SK-N-SH (cell line): ENCODE measurements around the gene PLD1. TPM values are rescaled to one million over a fixed set of nuclear protein-coding genes. Genes with fewer than 3 reads are reported as not detected.

Experiments used
- CTCF ChIA-PET: fragments of 300-600, 350-600 bp; formaldehyde crosslinking; extraction: SDS; loops from one replicate; lab custom pipeline; 2021; lab: Yijun Ruan, JAX
- POLR2A ChIA-PET: fragments of 350-600 bp; sonication (Branson Sonifier 250); formaldehyde crosslinking; extraction: SDS; loops from one replicate; lab custom pipeline; 2020; ENCODE audit warnings: antibody characterized with exemption, inconsistent platforms; lab: Yijun Ruan, JAX
- DNase-seq: peaks from one replicate; pipeline ENCODE4 v3.0.0; 2012
- H2AFZ ChIP-seq: fragments of 200-600 bp; sonication (generic); 2 replicates; pipeline ENCODE4 v1.8.1; 2016; ENCODE audit warnings: antibody characterized with exemption, mild to moderate bottlenecking, low read depth
- H3F3A ChIP-seq: fragments of 200-600 bp; sonication (generic); replicated peaks from 2 replicates; pipeline ENCODE3; 2016; ENCODE audit warnings: antibody characterized with exemption, mild to moderate bottlenecking; ENCODE audit not compliant: insufficient read depth
- H3K27ac ChIP-seq, 2 experiments: fragments of 200-500 bp in 1 of 2; fragments of 200-600 bp in 1 of 2; sonication (Bioruptor generic) in 1 of 2; sonication (generic), shearing (Covaris generic) in 1 of 2; 2 replicates each; pipeline versions ENCODE4 v1.5.1 to v1.6.1; 2014 to 2016; ENCODE audit warnings: low read depth in 2 of 2, inconsistent platforms in 1 of 2, low read length in 1 of 2, mild to moderate bottlenecking in 1 of 2, mixed read lengths in 1 of 2
- H3K27me3 ChIP-seq: fragments of 200-600 bp; sonication (generic), shearing (Covaris generic); 2 replicates; pipeline ENCODE4 v1.6.1; 2016; ENCODE audit warnings: mixed run types; ENCODE audit not compliant: insufficient read depth
- H3K36me3 ChIP-seq, 2 experiments: fragments of 200-500 bp in 1 of 2; fragments of 200-600 bp in 1 of 2; sonication (Bioruptor generic) in 1 of 2; sonication (generic) in 1 of 2; replicated peaks in 1 of 2; 2 replicates each; pipeline versions ENCODE3 to v1.5.1; 2014 to 2016; ENCODE audit warnings: low read length in 1 of 2, mild to moderate bottlenecking in 1 of 2; ENCODE audit not compliant: insufficient read depth in 2 of 2, control insufficient read depth in 1 of 2
- H3K4me1 ChIP-seq, 2 experiments: fragments of 200-500 bp in 1 of 2; fragments of 200-600 bp in 1 of 2; sonication (Bioruptor generic) in 1 of 2; sonication (generic), shearing (Covaris generic) in 1 of 2; 2 replicates each; pipeline versions ENCODE4 v1.5.1 to v1.6.1; 2014 to 2016; ENCODE audit warnings: low read depth in 1 of 2, low read length in 1 of 2, mixed run types in 1 of 2; ENCODE audit not compliant: insufficient read depth in 2 of 2, control insufficient read depth in 1 of 2
- H3K4me2 ChIP-seq: fragments of 200-600 bp; sonication (generic), shearing (Covaris generic); 2 replicates; pipeline ENCODE4 v1.6.1; 2017; ENCODE audit warnings: mixed run types
- H3K4me3 ChIP-seq, 2 experiments: fragments of 200-500 bp in 1 of 2; fragments of 200-600 bp in 1 of 2; sonication (Bioruptor generic) in 1 of 2; sonication (generic), shearing (Covaris generic) in 1 of 2; 2 replicates each; pipeline versions ENCODE4 v1.5.1 to v1.8.1; 2014 to 2016; ENCODE audit warnings: low read depth in 2 of 2, inconsistent platforms in 1 of 2, low read length in 1 of 2, mild to moderate bottlenecking in 1 of 2, mixed read lengths in 1 of 2, moderate library complexity in 1 of 2
- H3K79me2 ChIP-seq: fragments of 200-600 bp; sonication (generic); 2 replicates; pipeline ENCODE4 v1.8.1; 2017; ENCODE audit warnings: mild to moderate bottlenecking; ENCODE audit not compliant: insufficient read depth
- H3K9ac ChIP-seq: fragments of 200-600 bp; sonication (generic); 2 replicates; pipeline ENCODE4 v1.6.1; 2017; ENCODE audit warnings: mixed run types
- H3K9me2 ChIP-seq: fragments of 200-600 bp; sonication (generic); 2 replicates; pipeline ENCODE4 v1.6.1; 2017; ENCODE audit warnings: mixed run types
- H3K9me3 ChIP-seq: fragments of 200-600 bp; sonication (generic); 2 replicates; pipeline ENCODE4 v1.6.1; 2017; ENCODE audit warnings: mixed run types, mild to moderate bottlenecking, moderate library complexity
- H4K20me1 ChIP-seq: fragments of 200-600 bp; sonication (generic); 2 replicates; pipeline ENCODE4 v1.6.1; 2017; ENCODE audit warnings: mild to moderate bottlenecking, mixed run types; ENCODE audit not compliant: insufficient read depth
- CHD2 ChIP-seq: fragments of 150-350 bp; IDR thresholded peaks from 2 replicates; pipeline ENCODE4 v1.6.1; 2018; ENCODE audit warnings: low read length; ENCODE audit not compliant: partially characterized antibody
- EZH2phosphoT487 ChIP-seq: fragments of 200-600 bp; sonication (generic); IDR thresholded peaks from 2 replicates; pipeline ENCODE4 v1.6.1; 2017; ENCODE audit warnings: low read depth, mixed run types, mild to moderate bottlenecking, antibody characterized with exemption, moderate library complexity, borderline replicate concordance
- FOSL2 ChIP-seq: IDR thresholded peaks from 2 replicates; pipeline ENCODE4 v1.4.0; 2012; ENCODE audit warnings: low read depth, mild to moderate bottlenecking, moderate library complexity, borderline replicate concordance
- FOXM1 ChIP-seq: IDR thresholded peaks from 2 replicates; pipeline ENCODE4 v1.4.0; 2012; ENCODE audit warnings: low read depth, mild to moderate bottlenecking
- JUND ChIP-seq: IDR thresholded peaks from 2 replicates; pipeline ENCODE4 v1.4.0; 2012
- MXI1 ChIP-seq: IDR thresholded peaks from 2 replicates; pipeline ENCODE4 v1.6.1; 2012; ENCODE audit warnings: mild to moderate bottlenecking, low read depth, low read length, improper control_type of control experiment
- PBX3 ChIP-seq: IDR thresholded peaks from 2 replicates; pipeline ENCODE4; 2012
- RAD21 ChIP-seq: IDR thresholded peaks from 2 replicates; pipeline ENCODE4 v1.6.1; 2012; ENCODE audit warnings: mild to moderate bottlenecking, low read length
- RCOR1 ChIP-seq: fragments of 150-350 bp; IDR thresholded peaks from 2 replicates; pipeline ENCODE4 v1.6.1; 2017; ENCODE audit warnings: antibody characterized with exemption, low read length
- SMC3 ChIP-seq: IDR thresholded peaks from 2 replicates; pipeline ENCODE4 v1.6.1; 2012; ENCODE audit warnings: low read depth, low read length, improper control_type of control experiment
- TAF1 ChIP-seq: IDR thresholded peaks from 2 replicates; pipeline ENCODE4 v1.6.1; 2012; ENCODE audit warnings: low read depth, mild to moderate bottlenecking, low read length, moderate library complexity, borderline replicate concordance
- TCF12 ChIP-seq: IDR thresholded peaks from 2 replicates; pipeline ENCODE4 v1.4.0; 2012
- USF2 ChIP-seq: fragments of 150-350 bp; IDR thresholded peaks from 2 replicates; pipeline ENCODE4 v1.6.1; 2017; ENCODE audit warnings: antibody characterized with exemption, low read length, low read depth, borderline replicate concordance
- YY1 ChIP-seq: IDR thresholded peaks from 2 replicates; pipeline ENCODE4 v1.4.0; 2012; ENCODE audit warnings: low read depth, mild to moderate bottlenecking
- WGBS: methylation state at CpG from one replicate; pipeline ENCODE4 v1.1.6; 2017; ENCODE audit warnings: low lambda C conversion rate; 5-methylcytosine and 5-hydroxymethylcytosine counted together
- polyA plus RNA-seq, 3 experiments: library from polyadenylated mRNA; depleted of rRNA; stranded (reverse); fragments of >200 nt; gene quantifications; 2 replicates each; pipeline ENCODE4 v1.2.3, GENCODE V29; 2012
- TF ChIP-seq, protein P1 (sequence below): IDR thresholded peaks from 2 replicates; pipeline ENCODE4 v1.4.0; 2012; ENCODE audit warnings: low read depth, borderline replicate concordance

PLD1 gene
- polyA plus RNA-seq, 1 of the 3 experiments (the other 2 are of a cell fraction), result 6.2 TPM

DNA sequence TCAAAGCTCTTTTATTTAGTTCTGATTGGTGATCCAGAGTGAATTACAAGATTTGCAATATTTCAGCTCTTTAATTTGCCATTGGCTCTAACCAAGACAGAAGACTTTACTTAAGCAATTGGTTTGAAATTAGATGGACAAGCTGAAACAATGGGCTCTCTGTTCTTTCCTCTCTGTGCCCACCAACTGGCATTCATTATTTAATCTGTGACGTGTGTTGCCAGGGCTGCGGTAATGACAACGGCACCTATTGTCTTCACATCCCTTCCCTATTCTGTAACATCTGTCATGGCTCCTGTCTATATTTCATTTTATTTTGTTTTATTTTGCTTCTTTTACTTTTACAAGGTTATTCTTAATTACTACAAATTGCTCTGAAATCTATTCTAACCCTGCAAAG, 33.9 kb downstream of the PLD1 start:
- H4K20me1 ChIP-seq, result no peaks in the 10 kb centered on the region
- TF ChIP-seq TAF1 (no peak), USF2 (no peak), PBX3 (no peak), SMC3 (no peak), CHD2 (no peak), JUND (no peak), MXI1 (no peak), RCOR1 (no peak), EZH2phosphoT487 (no peak), YY1 (no peak)
- TF ChIP-seq, protein P1, sequence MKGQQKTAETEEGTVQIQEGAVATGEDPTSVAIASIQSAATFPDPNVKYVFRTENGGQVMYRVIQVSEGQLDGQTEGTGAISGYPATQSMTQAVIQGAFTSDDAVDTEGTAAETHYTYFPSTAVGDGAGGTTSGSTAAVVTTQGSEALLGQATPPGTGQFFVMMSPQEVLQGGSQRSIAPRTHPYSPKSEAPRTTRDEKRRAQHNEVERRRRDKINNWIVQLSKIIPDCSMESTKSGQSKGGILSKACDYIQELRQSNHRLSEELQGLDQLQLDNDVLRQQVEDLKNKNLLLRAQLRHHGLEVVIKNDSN, result no peak
- H3K27me3 ChIP-seq, result no peaks in the 10 kb centered on the region
- no peak overlapping the region for H2AFZ ChIP-seq
- peaks cover 7% of the 10 kb centered on the region for H3F3A ChIP-seq
- no peak overlapping the region for H3K4me3 ChIP-seq
- DNase-seq, result no peak
- POLR2A ChIA-PET, result no interaction called here
- no peak overlapping the region for H3K27ac ChIP-seq
- 89% methylated on average over 3 of the region's 3 CpGs for WGBS
- H3K4me2 ChIP-seq, result no peak overlapping the region
- CTCF ChIA-PET, result interaction anchor here (0.8 to 1.9 kb wide), 8 partner anchors 129 to 727 kb away, joined by 3 to 4 read pairs (median 3); no protein-coding TSS in a partner anchor
- H3K9ac ChIP-seq, result no peak overlapping the region
- no peaks in the 10 kb centered on the region for H3K9me2 ChIP-seq
- peaks cover 0 to 5% of the 10 kb centered on the region in 2 experiments; a peak in 2 of 4 replicates for H3K4me1 ChIP-seq
- no peaks in the 10 kb centered on the region for H3K36me3 ChIP-seq
- H3K9me3 ChIP-seq, result no peaks in the 10 kb centered on the region
- no peaks in the 10 kb centered on the region for H3K79me2 ChIP-seq

DNA sequence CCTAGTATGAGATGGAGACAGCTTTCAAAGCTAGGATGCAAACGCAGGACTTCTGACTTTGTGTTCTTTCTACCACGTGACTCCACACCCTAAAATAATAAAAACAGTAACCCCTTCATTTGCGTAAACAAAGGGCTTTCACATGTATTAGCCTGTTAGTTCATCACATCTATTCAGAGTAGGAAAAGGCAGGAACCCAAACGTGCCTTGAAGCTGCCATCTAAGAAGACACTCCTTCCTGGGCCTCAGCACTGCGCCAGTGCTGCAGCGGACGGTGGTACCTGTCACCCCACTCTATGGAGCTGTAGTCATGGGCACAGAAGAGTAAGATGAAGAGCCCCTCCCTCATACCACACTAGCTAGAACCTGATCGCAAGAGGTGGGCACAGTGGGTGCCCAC, 34.3 kb downstream of the PLD1 start:
- Histone ChIP-seq H3K27ac (no peak overlapping the region), H4K20me1 (no peaks in the 10 kb centered on the region)
- 94% methylated on average over 5 of the region's 8 CpGs for WGBS

More for the DNA sequence above, 34.3 kb downstream of the PLD1 start:
- no peak overlapping the region for H3K9ac ChIP-seq
- DNase-seq, result no peak
- no peak for TF ChIP-seq FOXM1
- TF ChIP-seq SMC3, result no peak
- TF ChIP-seq FOSL2, result no peak
- TF ChIP-seq TAF1, result no peak
- no peak for TF ChIP-seq RAD21
- TF ChIP-seq TCF12, result no peak
- H3F3A ChIP-seq, result peaks cover 2% of the 10 kb centered on the region
- ChIA-PET CTCF (interaction anchor here (0.8 to 1.9 kb wide), 7 partner anchors 129 to 726 kb away, joined by 3 to 4 read pairs (median 3); no protein-coding TSS in a partner anchor), POLR2A (no interaction called here)
- no peaks in the 10 kb centered on the region for H3K27me3 ChIP-seq
- H3K4me1 ChIP-seq, result peaks cover 0 to 10% of the 10 kb centered on the region in 2 experiments; a peak in 2 of 4 replicates
- H3K4me3 ChIP-seq, result no peak overlapping the region
- no peak overlapping the region for H2AFZ ChIP-seq
- H3K79me2 ChIP-seq, result no peaks in the 10 kb centered on the region
- no peaks in the 10 kb centered on the region for H3K36me3 ChIP-seq
- no peaks in the 10 kb centered on the region for H3K9me2 ChIP-seq
- no peaks in the 10 kb centered on the region for H3K9me3 ChIP-seq
- no peak overlapping the region for H3K4me2 ChIP-seq
